A549 (cell line): Measurements from ENCODE around the gene SYT5. TPM values are rescaled to one million over a fixed set of nuclear protein-coding genes. Genes with fewer than 3 reads are reported as not detected.
"Not testable (repeated sequence)": the region's sequence is repeated elsewhere in the genome, so short reads cannot be mapped to it uniquely, and the experiment has no call there.

Source experiments
- ATAC-seq, 2 experiments: fragments of 200-7000 bp in 1 of 2; fragments of >200 bp in 1 of 2; cut with Nextera tagmentation in 1 of 2; cut with Tn5 transposase in 1 of 2; 3 replicates each; pipeline versions ENCODE4 v1.8.0 to v1.9.1; 2018 to 2020; ENCODE audit warnings: mild to moderate bottlenecking in 1 of 2, moderate library complexity in 1 of 2
- CTCF ChIA-PET: fragments of 300-600 bp; sonication (Branson Sonifier 250); formaldehyde crosslinking; extraction: SDS; loops from one replicate; lab custom pipeline; 2021; ENCODE audit warnings: antibody characterized with exemption, inconsistent platforms; lab: Yijun Ruan, JAX
- POLR2A ChIA-PET: fragments of 350-600 bp; formaldehyde crosslinking; extraction: SDS; loops from one replicate; lab custom pipeline; 2021; ENCODE audit warnings: antibody characterized with exemption, inconsistent platforms; lab: Yijun Ruan, JAX
- DNase-seq, 2 experiments: peaks; one replicate each; pipeline versions ENCODE4 v3.0.0 to v3.0.0-alpha.2; 2011 to 2016; ENCODE audit warnings: low read depth in 1 of 2, low spot score in 1 of 2
- FAIRE-seq: peaks from 2 replicates; lab custom pipeline; 2011; peaks lifted over from hg19 to GRCh38; lab: Jason Lieb, UNC
- H3K27ac ChIP-seq, 2 experiments: fragments of >200 bp; sonication (Bioruptor Twin); formaldehyde crosslinking; 3 replicates each; pipeline ENCODE4 v1.5.1; 2016 to 2017
- H3K4me1 ChIP-seq: fragments of >200 bp; sonication (Bioruptor Twin); formaldehyde crosslinking; 3 replicates; pipeline ENCODE4 v1.6.1; 2016
- H3K4me2 ChIP-seq: fragments of >200 bp; sonication (Bioruptor Twin); formaldehyde crosslinking; 3 replicates; pipeline ENCODE4 v1.6.1; 2016
- H3K4me3 ChIP-seq: fragments of >200 bp; sonication (Bioruptor Twin); formaldehyde crosslinking; 3 replicates; pipeline ENCODE4 v1.5.1; 2016
- H3K9me3 ChIP-seq: fragments of >200 bp; sonication (Bioruptor Twin); formaldehyde crosslinking; 3 replicates; pipeline ENCODE4 v1.6.1; 2016
- CHD2 ChIP-seq: fragments of 150-350 bp; IDR thresholded peaks from 2 replicates; pipeline ENCODE4 v1.6.1; 2014; ENCODE audit warnings: low read length; ENCODE audit not compliant: partially characterized antibody
- E2F6 ChIP-seq: IDR thresholded peaks from 2 replicates; pipeline ENCODE4 v1.6.1; 2012; ENCODE audit warnings: low read depth, borderline replicate concordance
- EHMT2 ChIP-seq: fragments of 200-600 bp; sonication (generic); IDR thresholded peaks from 2 replicates; pipeline ENCODE4 v1.6.1; 2016; ENCODE audit warnings: antibody characterized with exemption, low read depth, mild to moderate bottlenecking, moderate library complexity
- ELK1 ChIP-seq: fragments of 150-350 bp; IDR thresholded peaks from 2 replicates; pipeline ENCODE4 v1.6.1; 2014; ENCODE audit warnings: low read depth, mild to moderate bottlenecking, low read length
- GATA3 ChIP-seq: IDR thresholded peaks from 2 replicates; pipeline ENCODE4 v1.6.1; 2012; ENCODE audit warnings: borderline replicate concordance
- HES2 ChIP-seq: fragments of >200 bp; sonication (Bioruptor Twin); formaldehyde crosslinking; IDR thresholded peaks from 2 replicates; pipeline ENCODE4 v1.6.1; 2016
- HEYL ChIP-seq: fragments of 250-450 bp; sonication (Bioruptor Pico); IDR thresholded peaks from 2 replicates; pipeline ENCODE4 v1.8.0; 2021; ENCODE audit warnings: mild to moderate bottlenecking, moderate library complexity
- JUN ChIP-seq, 2 experiments: fragments of >200 bp; sonication (Bioruptor Twin); formaldehyde crosslinking; IDR thresholded peaks; 2 replicates in 1 of 2; 3 replicates in 1 of 2; pipeline ENCODE4 v1.6.1; 2016 to 2017
- MAX ChIP-seq: IDR thresholded peaks from 2 replicates; pipeline ENCODE4 v1.6.1; 2012
- MAZ ChIP-seq: fragments of 150-350 bp; IDR thresholded peaks from 2 replicates; pipeline ENCODE4 v1.6.1; 2014; ENCODE audit warnings: antibody characterized with exemption, low read depth, low read length, borderline replicate concordance
- NPAS2 ChIP-seq: fragments of 250-450 bp; sonication (Bioruptor Pico); IDR thresholded peaks from 2 replicates; pipeline ENCODE4 v1.8.0; 2022; ENCODE audit warnings: mild to moderate bottlenecking, moderate library complexity, borderline replicate concordance
- NR3C1 ChIP-seq: fragments of >200 bp; sonication (Bioruptor Twin); formaldehyde crosslinking; IDR thresholded peaks from 3 replicates; pipeline ENCODE4 v1.6.1; 2017
- PHF8 ChIP-seq: fragments of 200-600 bp; sonication (generic); IDR thresholded peaks from 2 replicates; pipeline ENCODE4 v1.6.1; 2016; ENCODE audit warnings: low read depth, mild to moderate bottlenecking, antibody characterized with exemption, moderate library complexity, borderline replicate concordance
- RCOR1 ChIP-seq: fragments of 150-350 bp; IDR thresholded peaks from 2 replicates; pipeline ENCODE4 v1.6.1; 2014; ENCODE audit warnings: antibody characterized with exemption, low read length, low read depth
- RFX5 ChIP-seq: fragments of 450-650 bp; IDR thresholded peaks from 2 replicates; pipeline ENCODE4 v1.7.1; 2014; ENCODE audit warnings: antibody characterized with exemption, mild to moderate bottlenecking, moderate library complexity
- SREBF2 ChIP-seq: fragments of 450-650 bp; IDR thresholded peaks from 2 replicates; pipeline ENCODE4 v1.6.1; 2014; ENCODE audit warnings: mild to moderate bottlenecking, moderate library complexity
- TP53 ChIP-seq: fragments of 250-450 bp; sonication (Bioruptor Pico); IDR thresholded peaks from 2 replicates; pipeline ENCODE4 v1.5.0; 2021; ENCODE audit warnings: mild to moderate bottlenecking, moderate library complexity
- ZC3H11A ChIP-seq: fragments of 450-650 bp; IDR thresholded peaks from 2 replicates; pipeline ENCODE4 v1.6.1; 2014; ENCODE audit warnings: antibody characterized with exemption, mild to moderate bottlenecking
- ZFP36 ChIP-seq: fragments of 450-650 bp; IDR thresholded peaks from 2 replicates; pipeline ENCODE4 v1.6.1; 2014; ENCODE audit warnings: borderline replicate concordance; ENCODE audit not compliant: partially characterized antibody
- WGBS: methylation state at CpG from one replicate; pipeline ENCODE4 v1.1.6; 2017; ENCODE audit errors: missing lambda C conversion rate; 5-methylcytosine and 5-hydroxymethylcytosine counted together
- polyA plus RNA-seq, 4 experiments: library from polyadenylated mRNA; depleted of rRNA in 3 of 4; stranded (reverse); fragments of >200 nt; fragmentation: RNase III in 1 of 4; extraction: RNeasy Plus Mini Kit Qiagen cat#74134 plus additional on column Dnase treatment in 1 of 4; gene quantifications; 2 replicates in 3 of 4; 3 replicates in 1 of 4; pipeline ENCODE4 v1.2.3, GENCODE V29; 2011 to 2017

Gene SYT5
- polyA plus RNA-seq, 2 of the 4 experiments (the other 2 are of a cell fraction), result 0.23 to 0.65 TPM

DNA sequence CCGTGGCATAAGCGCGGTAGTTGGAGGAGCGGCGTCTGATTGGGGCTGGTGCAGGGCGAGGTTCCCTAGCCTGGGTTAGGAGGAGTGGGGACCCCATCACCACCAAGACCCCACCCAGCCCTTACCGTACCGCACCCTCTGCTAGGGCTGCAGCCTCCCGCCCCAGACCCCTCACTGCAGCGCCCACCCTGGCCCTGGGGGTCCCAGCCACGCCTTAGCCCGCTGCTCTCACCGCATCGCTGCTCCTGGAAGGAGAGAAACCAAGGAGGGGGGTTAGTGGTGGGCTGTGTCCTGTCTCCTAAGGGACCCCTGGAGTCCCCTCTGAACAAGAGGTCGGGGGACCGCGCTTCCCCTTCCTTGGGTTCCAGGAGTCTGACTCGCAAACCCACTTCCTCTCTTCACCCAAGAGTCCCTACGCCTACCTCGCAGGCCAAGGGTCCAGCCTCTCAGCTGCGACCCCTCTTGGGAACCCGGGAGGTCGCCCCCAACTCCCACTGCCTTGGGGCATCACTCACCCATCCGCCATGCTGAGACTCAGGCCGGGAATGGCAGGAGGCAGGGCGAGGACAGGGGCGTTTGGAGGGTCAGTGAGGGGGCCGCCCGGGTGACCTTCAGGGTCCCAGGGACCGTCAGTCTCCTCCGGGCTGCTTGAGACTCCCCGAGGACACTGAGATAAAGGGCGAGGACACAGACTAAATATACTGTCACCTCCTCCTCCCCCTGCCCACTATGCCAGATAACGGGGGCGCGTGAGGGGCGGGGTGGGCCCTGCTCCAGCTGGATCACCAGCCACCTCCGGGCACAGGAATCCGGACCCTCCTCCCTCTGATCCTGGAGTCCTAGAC lies 22.8 kb downstream of the SYT5 start, which contains the start of gene TNNI3:
TSS of gene TNNI3 (minus strand) at position 669 of the 845 bp plus-strand sequence. CDS start at position 526, 143 bp downstream.
- DNase-seq, result no peak
- FAIRE-seq, result no peak
- Histone ChIP-seq H3K4me3 (peak within 1 kb of the TSS; percentile 49; the same call in 2 of the 3 replicates), H3K9me3 (no peaks in the 10 kb centered on the region), H3K4me1 (peaks cover 20% of the 10 kb centered on the region), H3K4me2 (peak within 1 kb of the TSS; percentile 70), H3K27ac (peak within 1 kb of the TSS in 1 of 2 experiments; percentile 69; a peak in 3 of 6 replicates)
- TF ChIP-seq TP53 (CRISPR knock-in tag), result no peak
- TF ChIP-seq NR3C1, result no peak
- no peak for TF ChIP-seq ZC3H11A
- no peak for TF ChIP-seq NPAS2 (CRISPR knock-in tag)
- TF ChIP-seq SREBF2, result no peak
- no peak for TF ChIP-seq RCOR1
- ATAC-seq, result no peak
- ChIA-PET CTCF (interaction anchor here (0.8 to 4.5 kb wide), 8 partner anchors 8 to 262 kb away, joined by 3 to 123 read pairs (median 4); partner anchors contain the start of genes DNAAF3 and TNNT1), POLR2A (interaction anchor here (0.5 to 1.4 kb wide), 2 partner anchors 9 to 250 kb away, joined by 3 to 8 read pairs; partner anchors contain the start of gene UBE2S)
- WGBS, result 73% methylated on average over 38 of the region's 39 CpGs

GRCh38 chr19:55156202-55157063 lies 23.7 kb downstream of the SYT5 start:
- H3K4me3 ChIP-seq, result peak overlapping the region; percentile 49
- TF ChIP-seq EHMT2 (no peak), CHD2 (no peak), JUN (IDR thresholded peaks at IDR 0.05) (no peak), PHF8 (no peak), HEYL (CRISPR knock-in tag) (no peak), MAX (0 out of 2 replicates have a peak, but pooled peaks have one; percentile 12), HES2 (no peak)
- 37% methylated on average over 45 of the region's 52 CpGs for WGBS
- H3K27ac ChIP-seq, result peak overlapping the region; percentile 44 to 76; a peak in 5 of 6 replicates
- ATAC-seq (peak; percentile 44 to 69), DNase-seq (peak; percentile 89 to 90), FAIRE-seq (no peak)
- CTCF ChIA-PET, result interaction anchor here (0.7 to 1.3 kb wide), 5 partner anchors 9 to 262 kb away, joined by 4 to 5 read pairs (median 4); partner anchors contain the start of gene DNAAF3
- H3K4me2 ChIP-seq, result peak overlapping the region; percentile 70
- H3K9me3 ChIP-seq, result peaks cover 6% of the 10 kb centered on the region; the same call in 1 of the 3 replicates
- POLR2A ChIA-PET, result interaction anchor here (0.6 to 1.4 kb wide), 5 partner anchors 9 to 251 kb away, joined by 3 to 8 read pairs (median 3); partner anchors contain the start of genes DNAAF3 and UBE2S
- H3K4me1 ChIP-seq, result peaks cover 20% of the 10 kb centered on the region

GRCh38 chr19:55155784-55156183 lies 24.3 kb downstream of the SYT5 start:
- DNase-seq, result peak in 1 of 2 experiments; percentile 28
- not testable (repeated sequence) for H3K9me3 ChIP-seq, FAIRE-seq
- Histone ChIP-seq H3K27ac (peak overlapping the region; percentile 44 to 76; a peak in 5 of 6 replicates), H3K4me1 (peaks cover 20% of the 10 kb centered on the region), H3K4me2 (peak overlapping the region; percentile 70), H3K4me3 (peak overlapping the region; percentile 49)
- ChIA-PET CTCF (interaction anchor here (0.7 to 1.3 kb wide), 3 partner anchors 10 to 231 kb away, joined by 4 to 5 read pairs (median 4); partner anchors contain the start of gene DNAAF3), POLR2A (interaction anchor here (1.0 to 1.4 kb wide), 2 partner anchors 9 to 252 kb away, joined by 6 to 8 read pairs; partner anchors contain the start of gene UBE2S)
- 42% methylated on average over 5 of the region's 5 CpGs for WGBS
- ATAC-seq, result peak; percentile 10 to 13; a peak in 3 of 6 replicates

- no peak overlapping the region for H3K4me2 ChIP-seq
- ChIA-PET CTCF (interaction anchor here (1.0 to 5.1 kb wide), 5 partner anchors 12 to 265 kb away, joined by 3 to 65 read pairs (median 5); partner anchors contain the start of gene DNAAF3), POLR2A (no interaction called here)
- DNase-seq (peak in 1 of 2 experiments; percentile 2), ATAC-seq (no peak), FAIRE-seq (no peak)
- H3K4me1 ChIP-seq, result peaks cover 15% of the 10 kb centered on the region
- H3K4me3 ChIP-seq, result no peak overlapping the region
- 81% methylated on average over 12 of the region's 12 CpGs for WGBS
- peaks cover 6% of the 10 kb centered on the region; the same call in 1 of the 3 replicates for H3K9me3 ChIP-seq
- H3K27ac ChIP-seq, result no peak overlapping the region
- TF ChIP-seq GATA3, result no peak
- TF ChIP-seq ELK1, result no peak
- no peak for TF ChIP-seq ZFP36
- no peak for TF ChIP-seq E2F6
- TF ChIP-seq PHF8, result no peak
- no peak for TF ChIP-seq RFX5
- TF ChIP-seq MAZ, result no peak
These were observed 26.3 kb downstream of the SYT5 start for GRCh38 chr19:55153652-55154264.
